H9 (cell line): ENCODE data around the gene CSNK1A1L. TPM values are rescaled to one million over a fixed set of nuclear protein-coding genes. Genes with fewer than 3 reads are reported as not detected.

Experiments used
- DNase-seq: peaks from one replicate; pipeline ENCODE4 v3.0.0-alpha.2; 2017
- H2AFZ ChIP-seq: one replicate; pipeline ENCODE4 v1.6.1; 2013; ENCODE audit warnings: mild to moderate bottlenecking, low read length, control low read depth, moderate library complexity
- H2AK5ac ChIP-seq: 2 replicates; pipeline ENCODE4 v1.6.1; 2013; ENCODE audit warnings: low read length, control low read depth, mixed read lengths; ENCODE audit not compliant: insufficient read length
- H2BK120ac ChIP-seq: one replicate; pipeline ENCODE4 v1.6.1; 2013; ENCODE audit warnings: low read depth, mild to moderate bottlenecking, low read length, control low read depth, inconsistent platforms; ENCODE audit not compliant: poor library complexity, severe bottlenecking
- H2BK12ac ChIP-seq: 2 replicates; pipeline ENCODE4 v1.6.1; 2013; ENCODE audit warnings: low read length, control low read depth, mixed read lengths, low read depth; ENCODE audit not compliant: insufficient read length
- H2BK15ac ChIP-seq: 2 replicates; pipeline ENCODE4 v1.6.1; 2013; ENCODE audit warnings: low read depth, low read length, control low read depth
- H2BK20ac ChIP-seq: one replicate; pipeline ENCODE4 v1.6.1; 2013; ENCODE audit warnings: low read depth, mild to moderate bottlenecking, low read length, control low read depth, inconsistent platforms; ENCODE audit not compliant: poor library complexity, severe bottlenecking
- H2BK5ac ChIP-seq: 2 replicates; pipeline ENCODE4 v1.6.1; 2013; ENCODE audit warnings: low read length, control low read depth, mixed read lengths; ENCODE audit not compliant: insufficient read length
- H3K14ac ChIP-seq: 2 replicates; pipeline ENCODE4 v1.6.1; 2013; ENCODE audit warnings: low read length, control low read depth; ENCODE audit not compliant: insufficient read depth
- H3K18ac ChIP-seq: 2 replicates; pipeline ENCODE4 v1.6.1; 2013; ENCODE audit warnings: low read depth, mild to moderate bottlenecking, mixed read lengths, low read length, control low read depth; ENCODE audit not compliant: insufficient read length
- H3K23ac ChIP-seq: 2 replicates; pipeline ENCODE4 v1.6.1; 2013; ENCODE audit warnings: low read length, control low read depth, mixed read lengths, low read depth; ENCODE audit not compliant: insufficient read length
- H3K23me2 ChIP-seq: 2 replicates; pipeline ENCODE4 v1.6.1; 2013; ENCODE audit warnings: low read depth, mild to moderate bottlenecking, mixed read lengths, low read length, control low read depth; ENCODE audit not compliant: insufficient read length, poor library complexity, severe bottlenecking
- H3K27ac ChIP-seq: 2 replicates; pipeline ENCODE4 v1.5.1; 2013; ENCODE audit warnings: low read length, control low read depth, mixed read lengths, low read depth; ENCODE audit not compliant: insufficient read length
- H3K27me3 ChIP-seq: 2 replicates; pipeline ENCODE4 v1.6.1; 2013; ENCODE audit warnings: low read length, control low read depth, inconsistent platforms; ENCODE audit not compliant: insufficient read depth
- H3K4ac ChIP-seq: 2 replicates; pipeline ENCODE4 v1.6.1; 2013; ENCODE audit warnings: low read depth, mild to moderate bottlenecking, control low read depth, inconsistent platforms, low read length, moderate library complexity
- H3K4me1 ChIP-seq: 2 replicates; pipeline ENCODE4 v1.6.1; 2013; ENCODE audit warnings: low read length, control low read depth, inconsistent platforms; ENCODE audit not compliant: insufficient read depth
- H3K4me2 ChIP-seq: 2 replicates; pipeline ENCODE4 v1.6.1; 2013; ENCODE audit warnings: low read length, control low read depth, mixed read lengths; ENCODE audit not compliant: insufficient read length, insufficient read depth
- H3K56ac ChIP-seq: 2 replicates; pipeline ENCODE4 v1.6.1; 2013; ENCODE audit warnings: low read depth, mild to moderate bottlenecking, mixed read lengths, low read length, control low read depth; ENCODE audit not compliant: insufficient read length
- H3K79me1 ChIP-seq: 2 replicates; pipeline ENCODE4 v1.6.1; 2013; ENCODE audit warnings: low read depth, mild to moderate bottlenecking, moderate library complexity, low read length, control low read depth, inconsistent platforms; ENCODE audit not compliant: insufficient read depth, poor library complexity, severe bottlenecking
- H3K79me2 ChIP-seq: 2 replicates; pipeline ENCODE4 v1.6.1; 2013; ENCODE audit warnings: low read length, control low read depth, inconsistent platforms; ENCODE audit not compliant: insufficient read depth
- H3K9ac ChIP-seq: 2 replicates; pipeline ENCODE4 v1.6.1; 2013; ENCODE audit warnings: low read length, control low read depth, mixed read lengths; ENCODE audit not compliant: insufficient read length; ENCODE audit errors: extremely low read depth
- H3K9me3 ChIP-seq: one replicate; pipeline ENCODE4 v1.6.1; 2013; ENCODE audit warnings: low read depth, low read length, inconsistent platforms; ENCODE audit not compliant: control insufficient read depth
- H3T11ph ChIP-seq: one replicate; pipeline ENCODE4 v1.6.1; 2013; ENCODE audit warnings: mild to moderate bottlenecking, low read length, control low read depth, inconsistent platforms
- H4K20me1 ChIP-seq: one replicate; pipeline ENCODE4 v1.6.1; 2013; ENCODE audit not compliant: control insufficient read depth, insufficient read length, insufficient read depth
- H4K5ac ChIP-seq: 2 replicates; pipeline ENCODE4 v1.6.1; 2013; ENCODE audit warnings: low read depth, mild to moderate bottlenecking, mixed read lengths, low read length, control low read depth; ENCODE audit not compliant: insufficient read length
- H4K8ac ChIP-seq: replicated peaks from 2 replicates; pipeline ENCODE4 v1.6.1; 2013; ENCODE audit warnings: low read length, control low read depth, mixed read lengths, low read depth; ENCODE audit not compliant: insufficient read length
- H4K91ac ChIP-seq: 2 replicates; pipeline ENCODE4 v1.6.1; 2013; ENCODE audit warnings: low read depth, mild to moderate bottlenecking, moderate library complexity, mixed read lengths, low read length, control low read depth; ENCODE audit not compliant: insufficient read length
- H3K27ac Mint-ChIP-seq, 3 experiments: 2 replicates in 2 of 3; 3 replicates in 1 of 3; pipeline ENCODE4 v1.8.0; 2020 to 2021; ENCODE audit warnings: mixed read lengths in 3 of 3, mild to moderate bottlenecking in 1 of 3, moderate library complexity in 1 of 3
- H3K27me3 Mint-ChIP-seq: 2 replicates; pipeline ENCODE4 v1.8.0; 2021; ENCODE audit warnings: low read depth, mild to moderate bottlenecking, moderate library complexity, mixed read lengths
- H3K36me3 Mint-ChIP-seq, 3 experiments: 2 replicates in 2 of 3; 3 replicates in 1 of 3; pipeline ENCODE4 v1.8.0; 2020 to 2021; ENCODE audit warnings: low read depth in 3 of 3, mixed read lengths in 3 of 3; ENCODE audit not compliant: insufficient read depth in 1 of 3
- H3K4me1 Mint-ChIP-seq, 2 experiments: 2 replicates each; pipeline ENCODE4 v1.8.0; 2020; ENCODE audit warnings: mixed read lengths in 2 of 2
- H3K4me3 Mint-ChIP-seq, 2 experiments: 2 replicates in 1 of 2; 3 replicates in 1 of 2; pipeline ENCODE4 v1.8.0; 2020 to 2021; ENCODE audit warnings: mild to moderate bottlenecking in 2 of 2, mixed read lengths in 2 of 2, moderate library complexity in 1 of 2
- H3K9me3 Mint-ChIP-seq, 2 experiments: 2 replicates in 1 of 2; 3 replicates in 1 of 2; pipeline ENCODE4 v1.8.0; 2020; ENCODE audit warnings: mild to moderate bottlenecking in 2 of 2, mixed read lengths in 2 of 2, moderate library complexity in 1 of 2
- total RNA-seq: library from RNA; stranded (reverse); gene quantifications from 2 replicates; pipeline ENCODE4 v1.2.1, GENCODE V29; 2021
- TF ChIP-seq, protein P1 (sequence below): fragments of 200-600 bp; sonication (generic); conservative IDR thresholded peaks from 3 replicates; pipeline ENCODE4 v1.8.0; 2021; ENCODE audit warnings: antibody characterized with exemption, mild to moderate bottlenecking

The CSNK1A1L gene
- total RNA-seq, 1 experiment from 2014 or later, result not detected

DNA sequence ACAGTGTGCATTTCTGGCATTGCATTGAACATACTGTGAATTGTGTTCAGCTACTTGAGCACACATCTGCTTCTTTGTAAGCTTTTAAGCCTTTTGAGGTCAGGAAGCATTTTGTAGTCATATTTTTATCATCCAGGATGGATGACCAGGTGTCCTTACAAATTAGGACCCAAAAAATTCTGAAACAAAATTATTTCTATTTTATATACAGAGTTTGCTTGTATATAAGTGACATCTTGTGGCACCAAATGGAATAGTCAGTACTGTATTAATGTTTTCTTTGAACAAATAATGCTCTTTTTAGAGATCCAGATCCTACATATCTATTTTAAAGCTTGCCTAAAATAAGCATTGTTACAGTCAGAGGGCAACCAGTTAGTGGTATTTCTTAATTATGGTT is 36.5 kb downstream of the CSNK1A1L start:
- Histone ChIP-seq H3K9ac (no peak overlapping the region), H4K20me1 (no peaks in the 10 kb centered on the region), H2AK5ac (no peak overlapping the region), H3K79me2 (no peaks in the 10 kb centered on the region), H3K18ac (no peak overlapping the region), H3K27ac (no peak overlapping the region), H3K14ac (no peak overlapping the region), H3K4ac (no peak overlapping the region), H3K23me2 (no peaks in the 10 kb centered on the region), H4K5ac (no peak overlapping the region), H4K91ac (no peak overlapping the region), H3K23ac (no peak overlapping the region), H2BK5ac (no peak overlapping the region), H3K4me1 (no peaks in the 10 kb centered on the region; the same call in 1 of the 2 replicates), H2BK12ac (no peak overlapping the region), H3K79me1 (no peaks in the 10 kb centered on the region), H4K8ac (no peak overlapping the region), H3T11ph (no peak overlapping the region), H2BK15ac (no peak overlapping the region), H2AFZ (no peak overlapping the region), H3K56ac (no peak overlapping the region), H2BK120ac (no peak overlapping the region), H2BK20ac (no peak overlapping the region), H3K4me2 (no peak overlapping the region), H3K27me3 (no peaks in the 10 kb centered on the region), H3K9me3 (no peaks in the 10 kb centered on the region)
- Mint-ChIP-seq H3K4me3 (no peak overlapping the region), H3K9me3 (no peaks in the 10 kb centered on the region), H3K4me1 (peaks cover 12 to 20% of the 10 kb centered on the region in 2 experiments), H3K36me3 (no peaks in the 10 kb centered on the region), H3K27me3 (no peaks in the 10 kb centered on the region), H3K27ac (no peak overlapping the region)
- TF ChIP-seq, protein P1, sequence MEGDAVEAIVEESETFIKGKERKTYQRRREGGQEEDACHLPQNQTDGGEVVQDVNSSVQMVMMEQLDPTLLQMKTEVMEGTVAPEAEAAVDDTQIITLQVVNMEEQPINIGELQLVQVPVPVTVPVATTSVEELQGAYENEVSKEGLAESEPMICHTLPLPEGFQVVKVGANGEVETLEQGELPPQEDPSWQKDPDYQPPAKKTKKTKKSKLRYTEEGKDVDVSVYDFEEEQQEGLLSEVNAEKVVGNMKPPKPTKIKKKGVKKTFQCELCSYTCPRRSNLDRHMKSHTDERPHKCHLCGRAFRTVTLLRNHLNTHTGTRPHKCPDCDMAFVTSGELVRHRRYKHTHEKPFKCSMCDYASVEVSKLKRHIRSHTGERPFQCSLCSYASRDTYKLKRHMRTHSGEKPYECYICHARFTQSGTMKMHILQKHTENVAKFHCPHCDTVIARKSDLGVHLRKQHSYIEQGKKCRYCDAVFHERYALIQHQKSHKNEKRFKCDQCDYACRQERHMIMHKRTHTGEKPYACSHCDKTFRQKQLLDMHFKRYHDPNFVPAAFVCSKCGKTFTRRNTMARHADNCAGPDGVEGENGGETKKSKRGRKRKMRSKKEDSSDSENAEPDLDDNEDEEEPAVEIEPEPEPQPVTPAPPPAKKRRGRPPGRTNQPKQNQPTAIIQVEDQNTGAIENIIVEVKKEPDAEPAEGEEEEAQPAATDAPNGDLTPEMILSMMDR, result no peak; the same call in 2 of the 3 replicates
- DNase-seq, result no peak
